Keratinocyte (primary cell): Measurements from ENCODE around the gene CMIP.
"Not testable (repeated sequence)": the region's sequence is repeated elsewhere in the genome, so short reads cannot be mapped to it uniquely, and the experiment has no call there.

Experiments used
- CTCF ChIP-seq, 3 experiments: IDR thresholded peaks in 1 of 3; conservative IDR thresholded peaks in 1 of 3; optimal IDR thresholded peaks in 1 of 3; 2 replicates in 2 of 3; 3 replicates in 1 of 3; pipeline versions ENCODE3 to v1.5.1; 2011; ENCODE audit warnings: low read length in 3 of 3, mild to moderate bottlenecking in 3 of 3, moderate library complexity in 2 of 3, control low read depth in 1 of 3, inconsistent platforms in 1 of 3; ENCODE audit not compliant: insufficient read depth in 2 of 3; ENCODE audit errors: extremely low read depth in 1 of 3
- EZH2 ChIP-seq: IDR thresholded peaks from one replicate; pipeline ENCODE4 v1.6.1; 2012; ENCODE audit warnings: inconsistent platforms, mild to moderate bottlenecking, low read length, moderate library complexity

- not testable (repeated sequence) for TF ChIP-seq CTCF (optimal IDR thresholded peaks at IDR 0.05 in 1 of 3, IDR thresholded peaks at IDR 0.05 in 1 of 3, conservative IDR thresholded peaks at IDR 0.05 in 1 of 3; ENCODE audit: extremely low read depth in 1 of 3, insufficient read depth in 2 of 3, low read length in 3 of 3); EZH2
Observed at GRCh38 chr16:81741430-81741770, 296.8 kb downstream of the CMIP start.
